Neural crest cell (in vitro differentiated cells): ENCODE results near the gene CCDC61. TPM values are rescaled to one million over a fixed set of nuclear protein-coding genes. Genes with fewer than 3 reads are reported as not detected.
A peak's percentile ranks its signal among the peaks of the same experiment; 100 is the strongest.

ENCODE experiments used
- DNase-seq: peaks from one replicate; pipeline ENCODE4 v3.0.0; 2021; ENCODE audit warnings: low read depth, mixed read lengths, low spot score
- H3K27ac Mint-ChIP-seq: one replicate; pipeline ENCODE4 v1.8.0; 2021; ENCODE audit warnings: mild to moderate bottlenecking, mixed read lengths; ENCODE audit not compliant: unreplicated experiment
- H3K27me3 Mint-ChIP-seq: 2 replicates; pipeline ENCODE4 v1.8.0; 2021; ENCODE audit warnings: low read depth, mild to moderate bottlenecking, mixed read lengths
- H3K36me3 Mint-ChIP-seq: 2 replicates; pipeline ENCODE4 v1.8.0; 2021; ENCODE audit warnings: low read depth, mild to moderate bottlenecking, mixed read lengths
- H3K4me1 Mint-ChIP-seq: 2 replicates; pipeline ENCODE4 v1.8.0; 2021; ENCODE audit warnings: mixed read lengths
- H3K4me3 Mint-ChIP-seq: one replicate; pipeline ENCODE4 v1.8.0; 2021; ENCODE audit warnings: mild to moderate bottlenecking, mixed read lengths
- H3K9me3 Mint-ChIP-seq: 2 replicates; pipeline ENCODE4 v1.8.0; 2021; ENCODE audit warnings: mixed read lengths
- microRNA-seq: library from miRNA; unstranded; fragments of <30 nt; microRNA quantifications from one replicate; pipeline ENCODE4, GENCODE V29; 2020
- total RNA-seq: library from RNA; stranded (reverse); gene quantifications from 2 replicates; pipeline ENCODE4 v1.2.1, GENCODE V29; 2021
- TF ChIP-seq, protein P1 (sequence below): fragments of 200-600 bp; sonication (generic); conservative IDR thresholded peaks from 2 replicates; pipeline ENCODE4 v1.5.0; 2021; ENCODE audit warnings: antibody characterized with exemption, mild to moderate bottlenecking

CCDC61 gene
- total RNA-seq, 1 donor from 2014 or later: 18.1 TPM

DNA sequence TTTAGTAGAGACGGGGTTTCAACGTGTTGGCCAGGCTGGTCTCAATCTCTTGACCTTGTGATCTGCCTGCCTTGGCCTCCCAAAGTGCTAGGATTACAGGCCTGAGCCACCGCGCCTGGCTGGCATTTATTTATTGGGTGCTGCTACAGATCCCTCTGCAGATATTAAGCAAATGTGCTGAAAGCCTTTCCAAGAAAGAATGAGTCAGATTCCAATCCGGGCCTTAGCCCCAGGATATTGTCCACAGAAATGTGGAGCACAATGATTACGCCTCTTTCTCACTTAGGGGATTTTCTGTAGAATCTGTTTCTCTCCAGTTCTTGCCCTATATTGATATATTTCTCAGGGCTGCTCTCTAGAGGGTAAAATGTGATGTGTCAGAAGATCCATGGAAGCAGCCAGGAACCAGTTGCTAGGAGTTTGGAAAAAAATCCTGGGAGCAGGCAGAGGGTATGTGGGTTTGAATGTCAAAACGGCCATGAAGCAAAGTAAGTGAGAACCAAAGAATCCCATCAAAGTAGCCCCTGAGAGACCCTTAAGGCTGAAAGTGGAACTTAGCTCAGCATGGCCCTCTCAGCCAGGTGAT is 70.3 kb downstream of the CCDC61 start:
- Mint-ChIP-seq H3K27ac (no peak overlapping the region), H3K9me3 (peaks cover 19% of the 10 kb centered on the region), H3K36me3 (peaks cover 9% of the 10 kb centered on the region), H3K4me1 (peaks cover 30% of the 10 kb centered on the region), H3K27me3 (no peaks in the 10 kb centered on the region), H3K4me3 (no peak overlapping the region)
- TF ChIP-seq, protein P1, sequence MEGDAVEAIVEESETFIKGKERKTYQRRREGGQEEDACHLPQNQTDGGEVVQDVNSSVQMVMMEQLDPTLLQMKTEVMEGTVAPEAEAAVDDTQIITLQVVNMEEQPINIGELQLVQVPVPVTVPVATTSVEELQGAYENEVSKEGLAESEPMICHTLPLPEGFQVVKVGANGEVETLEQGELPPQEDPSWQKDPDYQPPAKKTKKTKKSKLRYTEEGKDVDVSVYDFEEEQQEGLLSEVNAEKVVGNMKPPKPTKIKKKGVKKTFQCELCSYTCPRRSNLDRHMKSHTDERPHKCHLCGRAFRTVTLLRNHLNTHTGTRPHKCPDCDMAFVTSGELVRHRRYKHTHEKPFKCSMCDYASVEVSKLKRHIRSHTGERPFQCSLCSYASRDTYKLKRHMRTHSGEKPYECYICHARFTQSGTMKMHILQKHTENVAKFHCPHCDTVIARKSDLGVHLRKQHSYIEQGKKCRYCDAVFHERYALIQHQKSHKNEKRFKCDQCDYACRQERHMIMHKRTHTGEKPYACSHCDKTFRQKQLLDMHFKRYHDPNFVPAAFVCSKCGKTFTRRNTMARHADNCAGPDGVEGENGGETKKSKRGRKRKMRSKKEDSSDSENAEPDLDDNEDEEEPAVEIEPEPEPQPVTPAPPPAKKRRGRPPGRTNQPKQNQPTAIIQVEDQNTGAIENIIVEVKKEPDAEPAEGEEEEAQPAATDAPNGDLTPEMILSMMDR: no peak
- no peak for DNase-seq

GRCh38 chr19:46066471-46066870 is 71.2 kb downstream of the CCDC61 start:
- Mint-ChIP-seq H3K9me3 (peaks cover 21% of the 10 kb centered on the region), H3K27ac (no peak overlapping the region), H3K4me3 (no peak overlapping the region), H3K36me3 (peaks cover 13% of the 10 kb centered on the region), H3K27me3 (peaks cover 4% of the 10 kb centered on the region), H3K4me1 (peaks cover 30% of the 10 kb centered on the region)
- DNase-seq: no peak
- TF ChIP-seq, protein P1: no peak

DNA sequence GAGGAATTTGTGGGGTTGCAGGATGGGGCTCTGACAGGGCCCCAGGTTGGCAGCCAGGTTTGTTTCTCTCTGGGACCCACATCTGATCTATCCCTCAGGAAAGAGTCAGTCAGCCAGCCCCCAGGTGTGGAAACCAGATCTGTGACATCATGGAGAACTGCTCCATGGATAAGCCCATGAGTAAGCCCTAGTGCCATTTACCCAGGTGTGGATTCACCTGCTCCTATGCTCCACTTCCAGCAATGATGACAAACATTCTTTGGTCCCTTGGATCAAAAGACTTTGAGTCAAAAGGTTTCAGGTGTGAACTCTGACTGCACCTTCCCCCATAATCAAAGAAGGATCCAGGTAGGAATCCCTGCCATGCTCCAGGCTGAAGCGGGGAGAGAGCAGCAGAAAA is 72.4 kb downstream of the CCDC61 start:
- no peak for DNase-seq
- peaks cover 33% of the 10 kb centered on the region for H3K4me1 Mint-ChIP-seq
- no peak overlapping the region for H3K4me3 Mint-ChIP-seq
- peaks cover 13% of the 10 kb centered on the region for H3K36me3 Mint-ChIP-seq
- H3K9me3 Mint-ChIP-seq: peaks cover 14% of the 10 kb centered on the region
- TF ChIP-seq, protein P1: no peak
- H3K27me3 Mint-ChIP-seq: peaks cover 10% of the 10 kb centered on the region
- no peak overlapping the region for H3K27ac Mint-ChIP-seq

Small RNA genes lying within 50 kb of the gene (microRNA-seq; reads per million reads assigned to microRNA genes)
- gene MIR769: 893 reads per million, percentile 80 among the genes with 10 or more reads in this experiment

Other genes starting within 250 kb of the CCDC61 start
- 36.8 and 38.6 TPM in 2 replicates for gene SIX5, start 226.2 kb upstream of the CCDC61 start, total RNA-seq
- gene DMPK, start 213.0 kb upstream of the CCDC61 start, total RNA-seq: 114 and 118 TPM in 2 replicates
- 107 and 110 TPM in 2 replicates for gene DMWD, start 202.6 kb upstream of the CCDC61 start, total RNA-seq
- 0.32 and 0.44 TPM in 2 replicates for gene RSPH6A, start 180.2 kb upstream of the CCDC61 start, total RNA-seq
- gene SYMPK, start 132.3 kb upstream of the CCDC61 start, total RNA-seq: 105 and 115 TPM in 2 replicates
- not detected in 2 replicates for gene FOXA3, start 131.1 kb upstream of the CCDC61 start, total RNA-seq
- gene IRF2BP1, start 109.3 kb upstream of the CCDC61 start, total RNA-seq: 28.6 and 33.1 TPM in 2 replicates
- gene MYPOP, start 92.9 kb upstream of the CCDC61 start, total RNA-seq: 9.1 and 9.6 TPM in 2 replicates
- gene NANOS2, start 80.7 kb upstream of the CCDC61 start, total RNA-seq: not detected in 2 replicates
- 25.5 and 25.6 TPM in 2 replicates for gene NOVA2, start 21.6 kb upstream of the CCDC61 start, total RNA-seq
- not detected in 2 replicates for gene PGLYRP1, start 27.6 kb downstream of the CCDC61 start, total RNA-seq
- gene IGFL4, start 45.5 kb downstream of the CCDC61 start, total RNA-seq: 0.45 and 0.70 TPM in 2 replicates
- gene IGFL3, start 129.2 kb downstream of the CCDC61 start, total RNA-seq: not detected in 2 replicates
- not detected in 2 replicates for gene IGFL2, start 152.8 kb downstream of the CCDC61 start, total RNA-seq
- gene IGFL1, start 234.3 kb downstream of the CCDC61 start, total RNA-seq: not detected in 2 replicates